ENCODE results near the gene ADTRP.

GRCh38 chr6:11699576-11699975, 79.0 kb downstream of the ADTRP start:
- TF ChIP-seq CTCF (tag by site-specific recombination; IDR thresholded peaks at IDR 0.05) = no peak
- TF ChIP-seq ZBTB6 (tag by site-specific recombination; IDR thresholded peaks at IDR 0.05) = no peak
- TF ChIP-seq ZNF274 (IDR thresholded peaks at IDR 0.05; ENCODE audit: low read length) = no peak
- no peak for TF ChIP-seq ZNF274 (tag by site-specific recombination; IDR thresholded peaks at IDR 0.05; ENCODE audit: borderline replicate concordance)
- no peak for TF ChIP-seq KLF9 (tag by site-specific recombination; IDR thresholded peaks at IDR 0.05; ENCODE audit: low read depth)
- no peak for TF ChIP-seq SP2 (tag by site-specific recombination; IDR thresholded peaks at IDR 0.05)
- no peak for TF ChIP-seq YY1 (tag by site-specific recombination; IDR thresholded peaks at IDR 0.05)
- TF ChIP-seq ZNF324 (tag by site-specific recombination; IDR thresholded peaks at IDR 0.05) = no peak

Measured in HEK293 (cell line).